ENCODE results near the gene THSD4. TPM values are rescaled to one million over a fixed set of nuclear protein-coding genes. Genes with fewer than 3 reads are reported as not detected.

THSD4 gene
- total and polyA plus RNA-seq, 2 of the 4 experiments (the other 2 are of a cell fraction): 25.5 to 31.1 TPM

DNA sequence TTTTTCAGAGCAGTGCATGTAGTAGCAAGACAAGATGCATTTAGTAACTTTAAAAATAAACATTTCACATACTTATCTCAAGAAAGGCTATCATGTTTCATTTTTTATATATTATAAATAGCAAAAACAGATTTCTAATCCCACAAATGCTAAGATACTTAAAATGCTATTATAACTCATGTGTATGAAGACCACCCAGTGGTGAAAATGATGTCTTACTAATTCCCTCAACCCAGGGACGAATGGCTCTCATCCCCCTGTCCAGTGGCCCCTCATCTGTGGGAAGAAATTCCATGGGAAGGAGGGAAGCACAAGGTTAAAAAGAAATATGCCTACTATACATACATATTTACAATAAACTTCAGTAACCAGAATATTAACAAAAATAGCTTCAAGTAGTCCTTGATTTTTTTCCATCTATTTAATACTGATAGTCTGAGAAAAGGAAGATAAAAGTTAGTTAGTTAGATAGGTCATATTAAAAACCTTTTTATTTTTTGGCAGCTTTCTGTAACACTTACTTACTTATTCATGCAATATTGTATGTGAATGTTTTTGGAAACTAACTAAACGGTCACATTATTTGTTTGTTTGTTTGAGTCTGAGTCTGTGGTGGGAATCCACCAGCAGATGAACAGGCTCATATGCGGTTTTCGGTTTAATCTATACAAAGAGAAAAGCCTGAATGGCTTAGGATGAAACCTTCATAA lies 709.9 kb downstream of the THSD4 start:
- no peak overlapping the region for H2BK120ac ChIP-seq (ENCODE audit: low read depth, low read length)
- in situ Hi-C loops (cut with MboI; ENCODE audit: low sequenced_read_pairs): no loop called here
- H2AK9ac ChIP-seq (replicated peaks; ENCODE audit: low read depth, low read length, poor library complexity): no peak overlapping the region
- H4K91ac ChIP-seq (ENCODE audit: insufficient read depth, low read depth, low read length): no peak overlapping the region
- POLR2A ChIA-PET (ENCODE audit: unreplicated experiment): no interaction called here
- no peak overlapping the region for H3K4me3 ChIP-seq (ENCODE audit: insufficient read depth, low read depth, low read length)
- WGBS, 2 experiments (ENCODE audit: extremely low coverage in 2 of 2, insufficient read length in 1 of 2): no CpG with 5 or more reads among the region's 4 CpGs
- dilution Hi-C loops (cut with HindIII; ENCODE audit: low sequenced_read_pairs, unreplicated experiment): no loop called here
- no peak overlapping the region for H2BK20ac ChIP-seq (ENCODE audit: low read depth, low read length)
- H3K9me1 ChIP-seq (ENCODE audit: insufficient read depth, low read length): peaks cover 3% of the 10 kb centered on the region; the same call in 1 of the 2 replicates
- H4K20me1 ChIP-seq (ENCODE audit: insufficient read depth, low read length): no peaks in the 10 kb centered on the region
- H2BK5ac ChIP-seq (ENCODE audit: low read depth, low read length, poor library complexity, severe bottlenecking): no peak overlapping the region
- no peak overlapping the region for H3K56ac ChIP-seq (ENCODE audit: extremely low read depth, insufficient read depth, low read length)
- H3K14ac ChIP-seq (replicated peaks; ENCODE audit: low read depth, low read length): no peak overlapping the region
- H3K36me3 ChIP-seq (ENCODE audit: control insufficient read depth, insufficient read depth, low read length): peaks cover 38% of the 10 kb centered on the region
- ATAC-seq (ENCODE audit: low read depth): peak; percentile 24
- H3K23ac ChIP-seq (ENCODE audit: low read depth, low read length): no peak overlapping the region
- H3K27ac ChIP-seq (ENCODE audit: insufficient read depth, low read length): no peak overlapping the region
- no peaks in the 10 kb centered on the region for H3K79me1 ChIP-seq (ENCODE audit: low read depth in 1 of 2, low read length in 2 of 2)
- H3K27me3 ChIP-seq (ENCODE audit: control insufficient read depth, insufficient read depth, low read length): no peaks in the 10 kb centered on the region
- no peak overlapping the region for H4K5ac ChIP-seq (ENCODE audit: low read depth, low read length)
- H3K4me2 ChIP-seq (ENCODE audit: low read depth, low read length): no peak overlapping the region
- H4K8ac ChIP-seq (ENCODE audit: low read depth in 2 of 2, low read length in 2 of 2): no peak overlapping the region
- no peak overlapping the region for H2BK15ac ChIP-seq (ENCODE audit: low read depth, low read length)
- H3K9me3 ChIP-seq (ENCODE audit: control insufficient read depth, insufficient read depth, low read length): peaks cover 22% of the 10 kb centered on the region
- CTCF ChIA-PET: no interaction called here
- intact Hi-C loops (cut with micrococcal nuclease): no loop called here
- no peak overlapping the region for H3K9ac ChIP-seq (ENCODE audit: low read depth, low read length)
- H3K18ac ChIP-seq (ENCODE audit: low read depth, low read length): no peak overlapping the region
- no peak overlapping the region for H2AK5ac ChIP-seq (ENCODE audit: low read depth, low read length)
- H3K4ac ChIP-seq (ENCODE audit: low read depth, low read length): no peak overlapping the region
- BruUV-seq (replicated peaks): no TSS peak
- TF ChIP-seq MAFK (IDR thresholded peaks at IDR 0.05; ENCODE audit: low read depth, low read length) (no peak), RCOR1 (IDR thresholded peaks at IDR 0.05; ENCODE audit: insufficient replicate concordance, low read length) (no peak), RFX5 (IDR thresholded peaks at IDR 0.05; ENCODE audit: low read depth, low read length) (no peak), FOS (IDR thresholded peaks at IDR 0.05; ENCODE audit: low read depth, low read length) (no peak), SMC3 (IDR thresholded peaks at IDR 0.05; ENCODE audit: low read depth, low read length) (no peak), CEBPB (IDR thresholded peaks at IDR 0.05; ENCODE audit: low read depth, low read length) (no peak), BHLHE40 (IDR thresholded peaks at IDR 0.05; ENCODE audit: low read depth, low read length) (no peak), POLR2A (IDR thresholded peaks at IDR 0.05; ENCODE audit: low read depth, low read length) (no peak)
- TF ChIP-seq, protein P1, sequence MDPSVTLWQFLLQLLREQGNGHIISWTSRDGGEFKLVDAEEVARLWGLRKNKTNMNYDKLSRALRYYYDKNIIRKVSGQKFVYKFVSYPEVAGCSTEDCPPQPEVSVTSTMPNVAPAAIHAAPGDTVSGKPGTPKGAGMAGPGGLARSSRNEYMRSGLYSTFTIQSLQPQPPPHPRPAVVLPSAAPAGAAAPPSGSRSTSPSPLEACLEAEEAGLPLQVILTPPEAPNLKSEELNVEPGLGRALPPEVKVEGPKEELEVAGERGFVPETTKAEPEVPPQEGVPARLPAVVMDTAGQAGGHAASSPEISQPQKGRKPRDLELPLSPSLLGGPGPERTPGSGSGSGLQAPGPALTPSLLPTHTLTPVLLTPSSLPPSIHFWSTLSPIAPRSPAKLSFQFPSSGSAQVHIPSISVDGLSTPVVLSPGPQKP (IDR thresholded peaks at IDR 0.05; ENCODE audit: borderline replicate concordance, low read depth, low read length): no peak
- TF ChIP-seq, protein P2, sequence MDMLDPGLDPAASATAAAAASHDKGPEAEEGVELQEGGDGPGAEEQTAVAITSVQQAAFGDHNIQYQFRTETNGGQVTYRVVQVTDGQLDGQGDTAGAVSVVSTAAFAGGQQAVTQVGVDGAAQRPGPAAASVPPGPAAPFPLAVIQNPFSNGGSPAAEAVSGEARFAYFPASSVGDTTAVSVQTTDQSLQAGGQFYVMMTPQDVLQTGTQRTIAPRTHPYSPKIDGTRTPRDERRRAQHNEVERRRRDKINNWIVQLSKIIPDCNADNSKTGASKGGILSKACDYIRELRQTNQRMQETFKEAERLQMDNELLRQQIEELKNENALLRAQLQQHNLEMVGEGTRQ (IDR thresholded peaks at IDR 0.05; ENCODE audit: low read depth, low read length): no peak
- no peak for DNase-seq
- H2AFZ ChIP-seq (replicated peaks; ENCODE audit: low read length, poor library complexity): no peak overlapping the region
- 0 out of 2 replicates have a peak, but pooled peaks cover 1% of the 10 kb centered on the region for H3K4me1 ChIP-seq (ENCODE audit: control insufficient read depth, insufficient read depth, low read length)

Measured in IMR-90 (cell line).